Trophoblast cell (in vitro differentiated cells and primary cell): ENCODE measurements around the gene SLC38A9.

Source experiments
- DNase-seq, 2 donors: peaks; one replicate each; pipeline ENCODE4 v3.0.0-alpha.2; 2016
- H2AFZ ChIP-seq: 2 replicates; pipeline ENCODE4 v1.6.1; 2013; ENCODE audit warnings: low read length, moderate library complexity, mild to moderate bottlenecking; ENCODE audit not compliant: insufficient read depth, poor library complexity
- H2AK5ac ChIP-seq: 2 replicates; pipeline ENCODE4 v1.6.1; 2013; ENCODE audit warnings: mild to moderate bottlenecking, low read length
- H2BK120ac ChIP-seq: 2 replicates; pipeline ENCODE4 v1.6.1; 2013; ENCODE audit warnings: low read length, mild to moderate bottlenecking, moderate library complexity; ENCODE audit not compliant: insufficient read depth, poor library complexity
- H2BK12ac ChIP-seq: 2 replicates; pipeline ENCODE4 v1.6.1; 2013; ENCODE audit warnings: mild to moderate bottlenecking, low read length, moderate library complexity
- H2BK5ac ChIP-seq: 2 replicates; pipeline ENCODE4 v1.6.1; 2013; ENCODE audit warnings: low read length, low read depth, moderate library complexity, mild to moderate bottlenecking; ENCODE audit not compliant: poor library complexity
- H3K14ac ChIP-seq: 2 replicates; pipeline ENCODE4 v1.6.1; 2013; ENCODE audit warnings: mild to moderate bottlenecking, low read length
- H3K18ac ChIP-seq: 2 replicates; pipeline ENCODE4 v1.6.1; 2013; ENCODE audit warnings: mild to moderate bottlenecking, low read length
- H3K23ac ChIP-seq: 2 replicates; pipeline ENCODE4 v1.6.1; 2013; ENCODE audit warnings: low read length
- H3K27ac ChIP-seq: 2 replicates; pipeline ENCODE4 v1.5.1; 2013; ENCODE audit warnings: low read depth, mild to moderate bottlenecking, inconsistent platforms, low read length, moderate library complexity
- H3K27me3 ChIP-seq: 2 replicates; pipeline ENCODE4 v1.6.1; 2013; ENCODE audit warnings: inconsistent platforms, mild to moderate bottlenecking, low read length, moderate library complexity; ENCODE audit not compliant: insufficient read depth
- H3K36me3 ChIP-seq, 2 experiments: 1 replicate in 1 of 2; 2 replicates in 1 of 2; pipeline ENCODE4 v1.6.1; 2013; ENCODE audit warnings: low read length in 2 of 2, mild to moderate bottlenecking in 2 of 2, moderate library complexity in 1 of 2; ENCODE audit not compliant: insufficient read depth in 2 of 2, control insufficient read depth in 1 of 2
- H3K4ac ChIP-seq: 2 replicates; pipeline ENCODE4 v1.6.1; 2013; ENCODE audit warnings: low read depth, mild to moderate bottlenecking, low read length, moderate library complexity
- H3K4me1 ChIP-seq, 2 experiments: 1 replicate in 1 of 2; 2 replicates in 1 of 2; pipeline ENCODE4 v1.6.1; 2013; ENCODE audit warnings: low read length in 2 of 2, mild to moderate bottlenecking in 2 of 2, moderate library complexity in 1 of 2; ENCODE audit not compliant: insufficient read depth in 2 of 2, control insufficient read depth in 1 of 2
- H3K4me2 ChIP-seq: 2 replicates; pipeline ENCODE4 v1.6.1; 2013; ENCODE audit warnings: inconsistent platforms, mild to moderate bottlenecking, low read length, moderate library complexity
- H3K4me3 ChIP-seq: 2 replicates; pipeline ENCODE4 v1.5.1; 2013; ENCODE audit warnings: mild to moderate bottlenecking, low read depth, low read length, inconsistent platforms
- H3K79me1 ChIP-seq: one replicate; pipeline ENCODE4 v1.6.1; 2013; ENCODE audit warnings: low read length
- H3K79me2 ChIP-seq: 2 replicates; pipeline ENCODE4 v1.6.1; 2013; ENCODE audit warnings: low read length, mild to moderate bottlenecking; ENCODE audit not compliant: control insufficient read depth, insufficient read depth, poor library complexity
- H3K9ac ChIP-seq: 2 replicates; pipeline ENCODE4 v1.6.1; 2013; ENCODE audit warnings: mild to moderate bottlenecking, low read length
- H3K9me3 ChIP-seq: 2 replicates; pipeline ENCODE4 v1.6.1; 2013; ENCODE audit warnings: low read depth, mild to moderate bottlenecking, control low read depth, inconsistent platforms, low read length; ENCODE audit not compliant: insufficient read depth
- H4K12ac ChIP-seq: 2 replicates; pipeline ENCODE4 v1.6.1; 2013; ENCODE audit warnings: low read depth, mild to moderate bottlenecking, low read length, moderate library complexity
- H4K8ac ChIP-seq: 2 replicates; pipeline ENCODE4 v1.6.1; 2013; ENCODE audit warnings: low read depth, mild to moderate bottlenecking, low read length, moderate library complexity
- H4K91ac ChIP-seq: one replicate; pipeline ENCODE4 v1.6.1; 2013; ENCODE audit warnings: low read depth, mild to moderate bottlenecking, low read length, moderate library complexity
- WGBS: extraction: QIAGEN DNeasy Blood & Tissue Kit; methylation state at CpG from one replicate; pipeline ENCODE4 v1.1.7; 2013; ENCODE audit warnings: missing lambda C conversion rate; ENCODE audit not compliant: insufficient read length, insufficient coverage; ENCODE audit errors: extremely low coverage; 5-methylcytosine and 5-hydroxymethylcytosine counted together

The SLC38A9 gene

DNA sequence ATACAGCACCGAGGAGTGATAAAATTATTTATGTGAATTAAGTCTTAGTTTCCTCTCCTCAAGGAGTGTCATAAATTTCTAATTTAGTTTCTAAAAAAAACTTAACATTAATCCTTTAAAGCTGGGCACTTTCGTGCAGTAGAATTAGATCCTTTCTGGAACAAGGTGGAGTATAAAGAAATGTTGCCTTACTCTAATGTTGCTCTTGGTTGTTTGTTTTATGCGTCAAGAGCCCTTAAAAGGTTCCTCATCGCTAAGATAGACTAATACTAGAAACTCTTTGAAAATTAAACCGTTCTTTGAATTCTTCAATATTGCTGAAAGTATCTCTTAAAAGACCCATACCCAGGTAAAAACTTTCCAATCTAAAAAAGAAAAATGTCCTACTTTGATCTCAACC, 93.8 kb downstream of the SLC38A9 start:
- H3K27me3 ChIP-seq = no peaks in the 10 kb centered on the region
- H3K23ac ChIP-seq = no peak overlapping the region
- no peak overlapping the region for H3K18ac ChIP-seq
- no peak for DNase-seq
- H4K8ac ChIP-seq = no peak overlapping the region
- H3K14ac ChIP-seq = no peak overlapping the region
- no peak overlapping the region for H2BK12ac ChIP-seq
- no peak overlapping the region for H2BK120ac ChIP-seq
- H2BK5ac ChIP-seq = no peak overlapping the region
- H3K4me2 ChIP-seq = no peak overlapping the region
- H4K12ac ChIP-seq = no peak overlapping the region
- no peak overlapping the region for H3K9ac ChIP-seq
- H3K36me3 ChIP-seq = no peaks in the 10 kb centered on the region
- no peak overlapping the region for H3K4ac ChIP-seq
- WGBS = no CpG with 5 or more reads among the region's 5 CpGs
- H3K9me3 ChIP-seq = peaks cover 3% of the 10 kb centered on the region
- peaks cover 9 to 14% of the 10 kb centered on the region in 2 experiments for H3K4me1 ChIP-seq
- no peak overlapping the region for H2AFZ ChIP-seq
- peaks cover 13% of the 10 kb centered on the region for H3K79me1 ChIP-seq
- no peak overlapping the region for H2AK5ac ChIP-seq
- no peak overlapping the region for H3K27ac ChIP-seq
- H4K91ac ChIP-seq = no peak overlapping the region
- H3K4me3 ChIP-seq = no peak overlapping the region
- no peaks in the 10 kb centered on the region for H3K79me2 ChIP-seq

DNA sequence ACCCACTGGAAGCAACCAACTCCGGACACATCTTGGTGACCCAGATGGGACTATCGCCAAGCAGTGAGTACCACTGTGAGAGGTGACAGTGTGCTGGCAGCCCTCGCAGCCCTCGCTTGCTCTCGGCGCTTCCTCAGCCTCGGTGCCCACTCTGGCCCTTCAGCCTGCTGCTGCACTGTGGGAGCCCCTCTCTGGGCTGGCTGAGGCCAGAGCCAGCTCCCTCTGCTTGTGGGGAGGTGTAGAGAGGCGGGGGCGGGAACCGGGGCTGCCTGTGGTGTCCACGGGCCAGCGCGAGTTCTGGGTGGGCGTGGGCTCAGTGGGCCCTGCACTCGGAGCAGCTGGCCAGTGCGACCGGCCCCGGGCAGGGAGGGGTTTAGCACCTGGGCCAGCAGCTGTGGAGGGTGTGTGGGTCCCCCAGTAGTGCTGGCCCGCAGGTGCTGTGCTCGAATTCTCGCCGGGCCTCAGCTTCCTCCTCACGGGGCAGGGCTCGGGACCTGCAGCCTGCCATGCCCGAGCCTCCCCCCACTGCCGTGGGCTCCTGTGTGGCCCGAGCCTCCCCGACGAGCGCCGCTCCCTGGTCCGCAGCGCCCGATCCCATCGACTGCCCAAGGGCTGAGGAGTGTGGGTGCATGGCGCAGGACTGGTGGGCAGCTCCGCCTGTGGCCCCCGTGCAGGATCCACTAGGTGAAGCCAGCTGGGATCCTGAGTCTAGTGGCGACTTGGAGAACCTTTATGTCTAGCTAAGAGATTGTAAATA, 98.8 kb downstream of the SLC38A9 start:
- H3K14ac ChIP-seq = no peak overlapping the region
- no peak overlapping the region for H4K12ac ChIP-seq
- DNase-seq = no peak
- no peaks in the 10 kb centered on the region for H3K79me2 ChIP-seq
- H3K23ac ChIP-seq = no peak overlapping the region
- H2AK5ac ChIP-seq = no peak overlapping the region
- no peak overlapping the region for H2BK12ac ChIP-seq
- no peaks in the 10 kb centered on the region for H3K27me3 ChIP-seq
- H3K4me1 ChIP-seq = peaks cover 4 to 8% of the 10 kb centered on the region in 2 experiments
- H2BK5ac ChIP-seq = no peak overlapping the region
- H3K9me3 ChIP-seq = peaks cover 5% of the 10 kb centered on the region
- H3K79me1 ChIP-seq = peaks cover 5% of the 10 kb centered on the region
- no peak overlapping the region for H3K4me2 ChIP-seq
- H3K18ac ChIP-seq = no peak overlapping the region
- H3K4me3 ChIP-seq = no peak overlapping the region
- no peak overlapping the region for H4K91ac ChIP-seq
- WGBS = no CpG with 5 or more reads among the region's 39 CpGs
- no peak overlapping the region for H3K4ac ChIP-seq
- H3K27ac ChIP-seq = no peak overlapping the region
- H4K8ac ChIP-seq = no peak overlapping the region
- no peak overlapping the region for H3K9ac ChIP-seq
- H2BK120ac ChIP-seq = no peak overlapping the region
- H3K36me3 ChIP-seq = no peaks in the 10 kb centered on the region
- no peak overlapping the region for H2AFZ ChIP-seq

DNA sequence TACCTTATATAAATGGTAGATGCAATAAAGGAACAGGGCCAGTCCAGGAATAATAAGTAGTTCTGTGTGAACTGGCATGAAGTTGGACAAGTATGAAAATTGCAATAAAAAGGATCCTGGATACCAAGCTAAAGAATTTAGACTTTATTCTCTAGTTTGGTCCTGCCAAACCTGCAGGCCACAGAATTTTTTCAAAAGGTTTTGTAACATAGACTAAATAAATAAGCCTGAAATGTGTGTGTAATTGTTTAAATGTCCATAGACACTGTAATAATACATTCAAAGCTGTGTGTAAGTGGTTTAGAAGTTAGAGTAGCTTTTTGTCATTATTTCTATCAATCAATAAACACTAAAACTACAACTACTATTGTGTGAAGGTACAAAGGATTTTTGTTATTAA, 101.6 kb downstream of the SLC38A9 start:
- H2AFZ ChIP-seq = no peak overlapping the region
- no peak overlapping the region for H3K4me2 ChIP-seq
- H3K79me2 ChIP-seq = no peaks in the 10 kb centered on the region
- no peak overlapping the region for H2BK120ac ChIP-seq
- no peak overlapping the region for H3K18ac ChIP-seq
- no peaks in the 10 kb centered on the region for H3K36me3 ChIP-seq
- no peak overlapping the region for H4K91ac ChIP-seq
- H2BK5ac ChIP-seq = no peak overlapping the region
- H3K4me1 ChIP-seq = peaks cover 0 to under 1% of the 10 kb centered on the region in 2 experiments
- no peak overlapping the region for H3K23ac ChIP-seq
- H4K8ac ChIP-seq = no peak overlapping the region
- H3K4me3 ChIP-seq = no peak overlapping the region
- no peak overlapping the region for H3K9ac ChIP-seq
- H2BK12ac ChIP-seq = no peak overlapping the region
- H3K14ac ChIP-seq = no peak overlapping the region
- H3K27me3 ChIP-seq = no peaks in the 10 kb centered on the region
- H3K9me3 ChIP-seq = peaks cover 5% of the 10 kb centered on the region
- H4K12ac ChIP-seq = no peak overlapping the region
- no peaks in the 10 kb centered on the region for H3K79me1 ChIP-seq
- no peak overlapping the region for H3K27ac ChIP-seq
- DNase-seq = no peak
- H2AK5ac ChIP-seq = no peak overlapping the region
- H3K4ac ChIP-seq = no peak overlapping the region

DNA sequence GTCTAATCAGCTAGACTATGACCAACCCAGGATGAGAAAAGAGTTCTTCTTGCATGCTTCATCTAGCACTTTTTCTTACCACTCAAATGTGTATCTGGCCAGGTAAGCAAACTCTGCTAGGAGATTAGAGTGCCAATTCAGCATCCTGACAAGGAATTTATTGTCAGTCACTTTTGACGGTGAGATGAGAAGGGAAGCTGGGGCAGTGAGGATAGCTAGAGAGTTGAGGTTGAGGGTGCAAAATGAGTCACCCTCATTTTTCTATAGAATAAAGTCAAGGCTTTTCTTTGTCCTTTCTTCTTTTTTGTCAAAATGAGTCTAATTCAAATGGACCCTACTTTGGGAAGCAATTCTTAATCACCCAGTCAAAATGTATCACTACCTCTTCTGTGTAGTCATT, 102.7 kb downstream of the SLC38A9 start:
- Histone ChIP-seq H3K4me1 (peaks cover 0 to 3% of the 10 kb centered on the region in 2 experiments), H3K14ac (no peak overlapping the region), H4K91ac (no peak overlapping the region), H3K9ac (no peak overlapping the region), H3K9me3 (peaks cover 5% of the 10 kb centered on the region), H3K36me3 (no peaks in the 10 kb centered on the region), H2AFZ (no peak overlapping the region), H3K4ac (no peak overlapping the region), H3K27ac (no peak overlapping the region), H2BK5ac (no peak overlapping the region), H3K4me3 (no peak overlapping the region), H2BK12ac (no peak overlapping the region), H4K8ac (no peak overlapping the region), H3K79me1 (peaks cover 4% of the 10 kb centered on the region), H3K4me2 (no peak overlapping the region), H3K27me3 (no peaks in the 10 kb centered on the region), H2AK5ac (no peak overlapping the region), H4K12ac (no peak overlapping the region), H3K18ac (no peak overlapping the region), H3K79me2 (no peaks in the 10 kb centered on the region), H3K23ac (no peak overlapping the region), H2BK120ac (no peak overlapping the region)
- WGBS = no CpG with 5 or more reads among the region's 1 CpG
- DNase-seq = no peak
